ENCODE results near the gene ZNF883.

ZNF883 gene

GRCh38 chr9:112997236-112997941 is 14.6 kb downstream of the ZNF883 start:
- Histone ChIP-seq H3K4me3 (ENCODE audit: low read depth, low read length) (no peak overlapping the region), H3K9me3 (ENCODE audit: control insufficient read depth, insufficient read depth, low read depth, low read length) (peaks cover 71% of the 10 kb centered on the region), H3K4me1 (ENCODE audit: control insufficient read depth, insufficient read depth, low read length) (no peaks in the 10 kb centered on the region), H3K27me3 (ENCODE audit: control insufficient read depth, insufficient read depth, low read length) (no peaks in the 10 kb centered on the region), H3K36me3 (ENCODE audit: control insufficient read depth, insufficient read depth, low read length) (peaks cover 42% of the 10 kb centered on the region), H3K27ac (ENCODE audit: low read depth, low read length) (no peak overlapping the region), H3K9ac (ENCODE audit: low read length) (no peak overlapping the region)

GRCh38 chr9:112971415-112971814 is 40.6 kb downstream of the ZNF883 start:
- Histone ChIP-seq H3K4me3 (ENCODE audit: low read depth, low read length) (no peak overlapping the region), H3K27me3 (ENCODE audit: control insufficient read depth, insufficient read depth, low read length) (0 out of 2 replicates have a peak, but pooled peaks cover 4% of the 10 kb centered on the region), H3K9me3 (ENCODE audit: control insufficient read depth, insufficient read depth, low read depth, low read length) (peaks cover 6% of the 10 kb centered on the region), H3K4me1 (ENCODE audit: control insufficient read depth, insufficient read depth, low read length) (no peaks in the 10 kb centered on the region), H3K9ac (ENCODE audit: low read length) (no peak overlapping the region), H3K27ac (ENCODE audit: low read depth, low read length) (no peak overlapping the region), H3K36me3 (ENCODE audit: control insufficient read depth, insufficient read depth, low read length) (no peaks in the 10 kb centered on the region)

GRCh38 chr9:112970939-112971338 is 41.1 kb downstream of the ZNF883 start:
- Histone ChIP-seq H3K9ac (ENCODE audit: low read length) (no peak overlapping the region), H3K36me3 (ENCODE audit: control insufficient read depth, insufficient read depth, low read length) (no peaks in the 10 kb centered on the region)

GRCh38 chr9:112969730-112970129 is 42.3 kb downstream of the ZNF883 start:
- Histone ChIP-seq H3K9ac (ENCODE audit: low read length) (no peak overlapping the region), H3K36me3 (ENCODE audit: control insufficient read depth, insufficient read depth, low read length) (no peaks in the 10 kb centered on the region)

More at GRCh38 chr9:112970939-112971338, 41.1 kb downstream of the ZNF883 start:
- Histone ChIP-seq H3K4me3 (ENCODE audit: low read depth, low read length) (no peak overlapping the region), H3K9me3 (ENCODE audit: control insufficient read depth, insufficient read depth, low read depth, low read length) (peaks cover 6% of the 10 kb centered on the region), H3K27ac (ENCODE audit: low read depth, low read length) (no peak overlapping the region), H3K27me3 (ENCODE audit: control insufficient read depth, insufficient read depth, low read length) (0 out of 2 replicates have a peak, but pooled peaks cover 4% of the 10 kb centered on the region), H3K4me1 (ENCODE audit: control insufficient read depth, insufficient read depth, low read length) (no peaks in the 10 kb centered on the region)

GRCh38 chr9:112955550-112955949 is 56.4 kb downstream of the ZNF883 start:
- peaks cover 42% of the 10 kb centered on the region for H3K27me3 ChIP-seq (ENCODE audit: control insufficient read depth, insufficient read depth, low read length)

More at GRCh38 chr9:112969730-112970129, 42.3 kb downstream of the ZNF883 start:
- 0 out of 2 replicates have a peak, but pooled peaks cover 4% of the 10 kb centered on the region for H3K27me3 ChIP-seq (ENCODE audit: control insufficient read depth, insufficient read depth, low read length)
- peaks cover 4% of the 10 kb centered on the region; the same call in 1 of the 2 replicates for H3K9me3 ChIP-seq (ENCODE audit: control insufficient read depth, insufficient read depth, low read depth, low read length)
- no peaks in the 10 kb centered on the region for H3K4me1 ChIP-seq (ENCODE audit: control insufficient read depth, insufficient read depth, low read length)
- no peak overlapping the region for H3K4me3 ChIP-seq (ENCODE audit: low read depth, low read length)
- H3K27ac ChIP-seq (ENCODE audit: low read depth, low read length) = no peak overlapping the region

GRCh38 chr9:112945620-112946208 is 66.3 kb downstream of the ZNF883 start:
- Histone ChIP-seq H3K4me1 (ENCODE audit: control insufficient read depth, insufficient read depth, low read length) (no peaks in the 10 kb centered on the region), H3K9me3 (ENCODE audit: control insufficient read depth, insufficient read depth, low read depth, low read length) (peaks cover 10% of the 10 kb centered on the region), H3K27me3 (ENCODE audit: control insufficient read depth, insufficient read depth, low read length) (peaks cover 15% of the 10 kb centered on the region), H3K4me3 (ENCODE audit: low read depth, low read length) (no peak overlapping the region), H3K9ac (ENCODE audit: low read length) (no peak overlapping the region), H3K36me3 (ENCODE audit: control insufficient read depth, insufficient read depth, low read length) (no peaks in the 10 kb centered on the region), H3K27ac (ENCODE audit: low read depth, low read length) (no peak overlapping the region)

More at GRCh38 chr9:112955550-112955949, 56.4 kb downstream of the ZNF883 start:
- Histone ChIP-seq H3K27ac (ENCODE audit: low read depth, low read length) (no peak overlapping the region), H3K4me3 (ENCODE audit: low read depth, low read length) (no peak overlapping the region), H3K4me1 (ENCODE audit: control insufficient read depth, insufficient read depth, low read length) (no peaks in the 10 kb centered on the region), H3K9ac (ENCODE audit: low read length) (no peak overlapping the region), H3K36me3 (ENCODE audit: control insufficient read depth, insufficient read depth, low read length) (no peaks in the 10 kb centered on the region), H3K9me3 (ENCODE audit: control insufficient read depth, insufficient read depth, low read depth, low read length) (no peaks in the 10 kb centered on the region)

GRCh38 chr9:112939418-112939817 is 72.6 kb downstream of the ZNF883 start:
- peaks cover 53% of the 10 kb centered on the region for H3K27me3 ChIP-seq (ENCODE audit: control insufficient read depth, insufficient read depth, low read length)
- H3K4me1 ChIP-seq (ENCODE audit: control insufficient read depth, insufficient read depth, low read length) = no peaks in the 10 kb centered on the region
- no peak overlapping the region for H3K4me3 ChIP-seq (ENCODE audit: low read depth, low read length)
- H3K9me3 ChIP-seq (ENCODE audit: control insufficient read depth, insufficient read depth, low read depth, low read length) = no peaks in the 10 kb centered on the region
- H3K36me3 ChIP-seq (ENCODE audit: control insufficient read depth, insufficient read depth, low read length) = no peaks in the 10 kb centered on the region
- no peak overlapping the region for H3K9ac ChIP-seq (ENCODE audit: low read length)
- no peak overlapping the region for H3K27ac ChIP-seq (ENCODE audit: low read depth, low read length)

- no peaks in the 10 kb centered on the region for H3K9me3 ChIP-seq (ENCODE audit: control insufficient read depth, insufficient read depth, low read depth, low read length)
- H3K27me3 ChIP-seq (ENCODE audit: control insufficient read depth, insufficient read depth, low read length) = peaks cover 36% of the 10 kb centered on the region
- no peak overlapping the region for H3K27ac ChIP-seq (ENCODE audit: low read depth, low read length)
- no peak overlapping the region for H3K9ac ChIP-seq (ENCODE audit: low read length)
- H3K4me1 ChIP-seq (ENCODE audit: control insufficient read depth, insufficient read depth, low read length) = no peaks in the 10 kb centered on the region
- no peaks in the 10 kb centered on the region for H3K36me3 ChIP-seq (ENCODE audit: control insufficient read depth, insufficient read depth, low read length)
- H3K4me3 ChIP-seq (ENCODE audit: low read depth, low read length) = no peak overlapping the region
Measured at GRCh38 chr9:112933696-112934095, 78.3 kb downstream of the ZNF883 start.

GRCh38 chr9:112925058-112925641 is 86.8 kb downstream of the ZNF883 start:
- no peak overlapping the region for H3K4me3 ChIP-seq (ENCODE audit: low read depth, low read length)

GRCh38 chr9:112921549-112921948 is 90.4 kb downstream of the ZNF883 start:
- H3K36me3 ChIP-seq (ENCODE audit: control insufficient read depth, insufficient read depth, low read length) = no peaks in the 10 kb centered on the region
- H3K9me3 ChIP-seq (ENCODE audit: control insufficient read depth, insufficient read depth, low read depth, low read length) = no peaks in the 10 kb centered on the region
- peaks cover 19% of the 10 kb centered on the region for H3K27me3 ChIP-seq (ENCODE audit: control insufficient read depth, insufficient read depth, low read length)
- H3K9ac ChIP-seq (ENCODE audit: low read length) = no peak overlapping the region
- H3K27ac ChIP-seq (ENCODE audit: low read depth, low read length) = no peak overlapping the region
- no peak overlapping the region for H3K4me3 ChIP-seq (ENCODE audit: low read depth, low read length)
- no peaks in the 10 kb centered on the region for H3K4me1 ChIP-seq (ENCODE audit: control insufficient read depth, insufficient read depth, low read length)

More at GRCh38 chr9:112925058-112925641, 86.8 kb downstream of the ZNF883 start:
- H3K4me1 ChIP-seq (ENCODE audit: control insufficient read depth, insufficient read depth, low read length) = no peaks in the 10 kb centered on the region
- H3K27me3 ChIP-seq (ENCODE audit: control insufficient read depth, insufficient read depth, low read length) = peaks cover 8% of the 10 kb centered on the region
- H3K27ac ChIP-seq (ENCODE audit: low read depth, low read length) = no peak overlapping the region
- H3K9me3 ChIP-seq (ENCODE audit: control insufficient read depth, insufficient read depth, low read depth, low read length) = no peaks in the 10 kb centered on the region
- H3K36me3 ChIP-seq (ENCODE audit: control insufficient read depth, insufficient read depth, low read length) = no peaks in the 10 kb centered on the region
- H3K9ac ChIP-seq (ENCODE audit: low read length) = no peak overlapping the region

- Histone ChIP-seq H3K9ac (ENCODE audit: low read length) (no peak overlapping the region), H3K9me3 (ENCODE audit: control insufficient read depth, insufficient read depth, low read depth, low read length) (no peaks in the 10 kb centered on the region), H3K27me3 (ENCODE audit: control insufficient read depth, insufficient read depth, low read length) (peaks cover 27% of the 10 kb centered on the region), H3K4me3 (ENCODE audit: low read depth, low read length) (no peak overlapping the region), H3K36me3 (ENCODE audit: control insufficient read depth, insufficient read depth, low read length) (no peaks in the 10 kb centered on the region), H3K27ac (ENCODE audit: low read depth, low read length) (no peak overlapping the region), H3K4me1 (ENCODE audit: control insufficient read depth, insufficient read depth, low read length) (no peaks in the 10 kb centered on the region)
Measured at GRCh38 chr9:112917987-112918362, 94.0 kb downstream of the ZNF883 start.

Data from HUES6 (cell line).